AML-193 (cell line): ENCODE measurements around the gene CREB3L4.
"Not testable (repeated sequence)": the region's sequence is repeated elsewhere in the genome, so short reads cannot be mapped to it uniquely, and the experiment has no call there.

Experiments used
- DNase-seq, 2 experiments: peaks; one replicate each; lab custom pipeline; 2025; lab: John Stamatoyannopoulos, UW

Gene CREB3L4

DNA sequence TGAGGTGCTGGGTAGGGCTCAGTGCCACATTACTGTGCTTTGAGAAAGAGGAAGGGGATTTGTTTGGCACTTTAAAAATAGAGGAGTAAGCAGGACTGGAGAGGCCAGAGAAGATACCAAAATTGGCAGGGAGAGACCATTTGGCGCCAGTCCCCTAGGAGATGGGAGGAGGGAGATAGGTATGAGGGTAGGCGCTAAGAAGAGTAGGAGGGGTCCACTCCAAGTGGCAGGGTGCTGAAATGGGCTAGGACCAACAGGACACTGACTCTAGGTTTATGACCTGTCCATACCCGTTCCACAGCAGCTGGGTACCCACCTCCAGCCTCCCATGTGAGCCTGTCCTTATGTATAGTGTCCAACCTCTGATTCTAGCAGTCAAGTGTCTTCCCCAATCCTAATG is 8.2 kb upstream of the CREB3L4 start:
- no peak for DNase-seq

- DNase-seq, result no peak
Measured at GRCh38 chr1:153960206-153960605, 7.5 kb upstream of the CREB3L4 start.

- DNase-seq, result no peak
Measured at GRCh38 chr1:153961421-153961820, 6.3 kb upstream of the CREB3L4 start.

GRCh38 chr1:153962088-153963029 is 5.3 kb upstream of the CREB3L4 start:
- DNase-seq, result peak in 1 of 2 experiments; percentile 14

DNA sequence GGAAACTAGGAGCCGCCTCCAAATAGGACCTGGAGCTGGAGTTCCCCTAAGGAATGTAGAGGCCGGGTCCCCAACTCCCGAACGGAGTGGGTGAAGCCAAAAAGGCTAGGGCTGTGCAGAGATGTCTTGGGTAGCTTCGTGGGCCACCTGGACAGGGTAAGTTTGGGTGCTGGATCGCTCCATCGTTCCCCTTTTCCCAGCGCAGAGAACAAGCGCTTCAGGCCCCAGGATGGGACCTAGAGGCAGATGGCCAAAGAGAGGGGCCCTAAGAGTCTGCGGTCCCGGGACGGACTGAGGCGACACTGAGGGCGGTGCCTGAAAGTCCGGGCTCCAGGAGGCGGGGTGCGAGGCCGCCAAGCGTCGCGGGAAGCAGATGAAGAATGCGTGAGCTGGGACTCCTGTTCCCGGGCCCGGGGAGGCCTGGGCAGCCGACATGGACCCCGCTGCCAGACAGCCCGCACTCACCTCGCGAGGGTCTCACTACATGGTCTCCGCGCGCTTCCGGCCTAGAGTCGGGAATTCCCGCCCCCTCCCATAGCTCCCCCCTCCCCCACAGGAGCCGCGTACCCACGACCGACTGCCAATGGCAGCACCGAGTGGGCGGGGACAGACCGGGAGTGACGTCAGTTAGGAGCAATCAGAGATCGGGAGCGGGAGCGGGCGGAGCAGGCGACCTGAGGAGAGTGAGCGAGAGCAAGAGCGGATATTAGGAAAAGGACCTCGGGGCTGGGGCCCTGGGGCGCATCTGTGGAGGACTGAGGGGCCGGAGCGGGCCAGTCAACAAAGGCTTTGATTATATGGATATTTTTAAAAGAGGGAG is 4.5 kb upstream of the CREB3L4 start, which contains the start of gene SLC39A1:
Gene SLC39A1, minus strand, starts transcription at position 508 of the 820 bp plus-strand sequence. CDS start 822 bp downstream, outside the sequence.
- peak; percentile 85 to 88 for DNase-seq

DNA sequence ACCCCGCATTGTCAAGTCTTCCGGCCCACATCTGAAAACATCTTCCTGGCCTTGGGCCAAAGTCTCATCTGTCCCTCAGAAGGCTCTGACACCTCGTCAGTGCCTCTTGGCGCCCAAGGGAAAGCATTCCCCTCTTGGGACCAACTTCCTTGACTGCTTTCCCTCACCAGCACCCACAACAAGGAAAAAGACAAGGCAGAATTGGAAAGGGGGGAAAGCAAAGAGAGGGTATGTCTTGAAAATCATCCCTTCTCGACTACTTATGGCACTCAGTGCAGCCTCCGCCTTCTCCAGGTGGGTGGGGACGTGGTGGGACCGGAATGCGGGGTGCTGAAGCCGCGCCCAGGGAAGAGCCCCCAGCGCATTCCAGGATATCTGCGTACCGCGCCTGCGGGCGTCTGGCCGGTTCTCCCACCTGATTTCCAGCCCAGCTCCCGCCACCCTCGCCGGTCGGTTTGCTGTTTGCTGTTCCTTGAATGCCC is 3.8 kb upstream of the CREB3L4 start:
- DNase-seq, result no peak

GRCh38 chr1:153968000-153968363 is 280 bp downstream of the CREB3L4 start:
- DNase-seq, result no peak

DNA sequence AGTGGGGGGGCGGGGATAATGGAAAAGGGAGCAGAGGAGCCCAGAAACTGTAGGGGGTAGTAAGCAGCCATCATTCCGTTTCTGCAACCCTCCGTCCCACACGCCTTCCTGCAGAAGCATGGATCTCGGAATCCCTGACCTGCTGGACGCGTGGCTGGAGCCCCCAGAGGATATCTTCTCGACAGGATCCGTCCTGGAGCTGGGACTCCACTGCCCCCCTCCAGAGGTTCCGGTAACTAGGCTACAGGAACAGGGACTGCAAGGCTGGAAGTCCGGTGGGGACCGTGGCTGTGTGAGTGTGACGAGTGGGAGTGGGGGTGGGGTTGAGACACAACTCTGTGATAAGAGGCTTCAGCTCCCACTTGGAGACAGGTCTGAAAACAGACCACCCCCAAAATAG is 706 bp downstream of the CREB3L4 start:
- no peak for DNase-seq

GRCh38 chr1:153968972-153969371 is 1.3 kb downstream of the CREB3L4 start:
- DNase-seq, result no peak

GRCh38 chr1:153970346-153970745 is 2.6 kb downstream of the CREB3L4 start:
- DNase-seq, result no peak

DNA sequence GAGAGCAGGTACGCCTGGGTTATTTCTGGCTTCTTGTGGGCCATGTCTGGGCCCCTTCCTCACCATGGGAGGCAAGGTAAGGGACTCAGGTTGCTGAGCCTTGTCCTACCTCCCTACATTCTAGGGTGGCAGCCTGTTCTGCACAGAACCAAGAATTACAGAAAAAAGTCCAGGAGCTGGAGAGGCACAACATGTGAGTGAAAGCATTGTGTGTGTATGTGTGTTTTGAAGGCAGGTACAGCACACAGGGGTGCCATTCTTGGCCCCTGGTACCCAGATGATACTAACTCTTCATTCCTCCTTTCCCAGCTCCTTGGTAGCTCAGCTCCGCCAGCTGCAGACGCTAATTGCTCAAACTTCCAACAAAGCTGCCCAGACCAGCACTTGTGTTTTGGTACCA is 5.4 kb downstream of the CREB3L4 start:
- no peak for DNase-seq

DNA sequence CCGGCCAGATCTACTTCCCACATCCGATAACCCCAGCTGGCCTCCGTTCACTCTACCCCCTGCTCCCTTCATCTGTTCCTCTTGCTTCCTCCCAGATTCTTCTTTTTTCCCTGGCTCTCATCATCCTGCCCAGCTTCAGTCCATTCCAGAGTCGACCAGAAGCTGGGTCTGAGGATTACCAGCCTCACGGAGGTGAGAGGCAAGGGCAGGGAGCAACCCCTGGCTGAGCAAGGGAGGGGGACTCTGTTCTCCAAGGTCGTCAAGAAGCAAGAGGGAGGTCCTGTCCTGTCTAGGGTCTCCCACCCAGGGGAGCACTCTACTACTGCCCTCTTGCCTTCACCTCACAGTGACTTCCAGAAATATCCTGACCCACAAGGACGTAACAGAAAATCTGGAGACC is 5.8 kb downstream of the CREB3L4 start:
- DNase-seq, result no peak

GRCh38 chr1:153976819-153977249 is 9.1 kb downstream of the CREB3L4 start:
- DNase-seq, result no peak

- DNase-seq, result peak; percentile 73 to 74
Measured at GRCh38 chr1:153977250-153978240, 9.8 kb downstream of the CREB3L4 start, which contains the start of gene JTB. Gene JTB (minus strand): TSS chr1:153977674. CDS start chr1:153977252, 422 bp downstream.

GRCh38 chr1:153978274-153978909 is 10.7 kb downstream of the CREB3L4 start:
- DNase-seq, result no peak

DNA sequence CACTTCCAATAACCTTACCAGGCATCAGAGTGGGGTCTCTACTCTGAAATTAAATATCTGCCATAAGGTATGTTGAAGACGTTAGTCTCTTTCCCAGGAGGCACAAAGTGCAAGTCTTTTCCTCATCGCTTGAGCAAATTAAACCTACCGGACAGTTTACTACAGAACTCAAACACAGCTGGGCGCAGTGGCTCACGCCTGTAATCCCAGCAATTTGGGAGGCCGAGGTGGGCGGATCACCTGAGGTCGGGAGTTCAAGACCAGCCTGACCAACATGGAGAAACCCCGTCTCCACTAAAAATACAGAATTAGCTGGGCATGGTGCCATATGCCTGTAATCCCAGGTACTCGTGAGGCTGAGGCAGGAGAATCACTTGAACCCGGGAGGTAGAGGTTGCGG is 11.4 kb downstream of the CREB3L4 start:
- not testable (repeated sequence) for DNase-seq

- DNase-seq, result not testable (repeated sequence)
Measured at GRCh38 chr1:153981735-153982134, 14.0 kb downstream of the CREB3L4 start.

- DNase-seq, result no peak
Measured at GRCh38 chr1:153984123-153984894, 16.6 kb downstream of the CREB3L4 start.

DNA sequence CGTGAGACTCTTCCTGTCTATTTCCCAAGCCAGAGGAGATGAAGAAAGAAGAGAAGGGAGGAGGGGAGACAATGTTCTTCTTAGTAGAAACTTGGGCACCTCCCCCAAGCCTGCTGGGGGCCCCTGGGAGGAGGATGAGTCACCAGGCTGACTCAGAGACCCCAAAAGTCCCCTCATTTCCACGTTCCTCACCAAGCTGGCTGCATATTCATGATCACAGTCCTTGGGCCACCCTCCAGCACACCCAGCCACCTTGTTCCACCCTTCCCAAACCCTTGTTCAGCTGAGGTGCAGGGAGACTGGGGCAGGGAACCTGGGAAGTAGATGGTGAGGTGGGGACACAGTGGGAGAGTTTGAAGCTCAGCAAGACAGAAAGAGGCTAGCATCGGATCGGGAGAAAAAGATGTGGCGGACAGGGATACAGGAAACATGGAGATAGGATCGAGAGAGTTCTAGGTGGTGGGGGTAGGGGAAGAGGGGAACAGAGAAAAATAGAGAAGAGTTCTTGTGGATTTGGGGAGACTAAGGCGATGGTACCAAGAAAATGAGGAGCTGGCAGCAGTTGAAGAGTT is 17.7 kb downstream of the CREB3L4 start:
- DNase-seq, result no peak
